Raji (cell line): Measurements from ENCODE around the gene PAPSS2.

Source experiments
- POLR2A ChIP-seq: IDR thresholded peaks from 2 replicates; pipeline ENCODE4 v1.6.1; 2011; ENCODE audit warnings: low read depth, low read length, control low read depth; ENCODE audit not compliant: insufficient read depth

Gene PAPSS2

DNA sequence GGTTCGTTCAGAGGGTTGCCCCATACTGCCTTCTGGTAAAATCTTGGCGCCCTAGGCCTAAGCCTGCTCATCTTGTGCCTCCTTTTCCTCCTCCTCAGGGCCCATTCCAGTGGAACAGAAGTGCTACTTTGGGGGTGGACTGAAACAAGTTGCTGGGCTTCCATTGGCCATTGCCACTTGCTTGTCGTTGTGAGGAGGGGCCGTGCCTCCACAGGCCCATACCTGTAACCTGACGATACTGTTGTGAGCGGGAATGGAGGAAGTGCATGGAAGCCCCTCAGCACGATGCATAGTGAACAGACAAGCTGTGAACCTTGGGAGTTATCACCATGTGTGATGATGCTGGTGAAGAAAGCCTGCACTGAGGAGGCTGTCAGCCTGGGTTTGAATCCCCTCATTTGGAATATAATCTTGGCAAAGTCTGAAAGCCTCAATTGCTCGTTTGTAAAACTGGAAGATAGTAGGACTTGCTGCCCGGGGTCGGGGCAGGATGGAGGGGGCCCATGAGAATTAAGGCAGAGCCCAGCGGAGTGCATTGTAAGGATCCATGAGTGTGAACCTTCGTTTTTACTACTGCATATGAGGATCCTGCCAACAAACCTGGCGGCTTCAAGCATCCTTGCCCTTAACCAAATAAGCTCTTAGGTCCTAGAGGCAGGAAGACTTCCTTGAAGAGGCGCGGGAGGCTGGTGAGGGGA lies 671 bp upstream of the PAPSS2 start:
- no peak for TF ChIP-seq POLR2A

- TF ChIP-seq POLR2A, result no peak
Measured at GRCh38 chr10:87660484-87661133, 931 bp downstream of the PAPSS2 start.

GRCh38 chr10:87661861-87662785 lies 2.4 kb downstream of the PAPSS2 start:
- no peak for TF ChIP-seq POLR2A

DNA sequence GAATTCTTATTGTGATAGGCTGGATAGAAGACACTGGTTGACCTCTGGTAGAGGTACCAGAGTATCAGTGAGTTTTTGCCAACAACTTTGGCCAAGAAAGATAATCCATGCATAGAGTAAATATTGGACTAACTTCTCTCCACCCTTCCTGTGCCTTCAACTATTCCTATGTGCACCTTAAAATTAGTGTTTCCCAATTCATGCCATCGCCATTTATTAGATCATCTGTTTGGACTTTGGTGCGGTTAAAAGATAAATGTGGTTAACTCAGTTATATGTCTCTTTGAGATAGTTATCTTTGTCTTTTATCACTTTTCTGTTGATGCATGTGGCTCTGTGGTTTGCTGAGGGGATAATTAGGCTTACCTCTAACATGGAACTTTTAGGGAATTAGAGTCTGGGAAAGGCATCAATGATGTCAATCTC lies 4.6 kb downstream of the PAPSS2 start:
- no peak for TF ChIP-seq POLR2A

GRCh38 chr10:87667493-87667892 lies 7.8 kb downstream of the PAPSS2 start:
- no peak for TF ChIP-seq POLR2A

DNA sequence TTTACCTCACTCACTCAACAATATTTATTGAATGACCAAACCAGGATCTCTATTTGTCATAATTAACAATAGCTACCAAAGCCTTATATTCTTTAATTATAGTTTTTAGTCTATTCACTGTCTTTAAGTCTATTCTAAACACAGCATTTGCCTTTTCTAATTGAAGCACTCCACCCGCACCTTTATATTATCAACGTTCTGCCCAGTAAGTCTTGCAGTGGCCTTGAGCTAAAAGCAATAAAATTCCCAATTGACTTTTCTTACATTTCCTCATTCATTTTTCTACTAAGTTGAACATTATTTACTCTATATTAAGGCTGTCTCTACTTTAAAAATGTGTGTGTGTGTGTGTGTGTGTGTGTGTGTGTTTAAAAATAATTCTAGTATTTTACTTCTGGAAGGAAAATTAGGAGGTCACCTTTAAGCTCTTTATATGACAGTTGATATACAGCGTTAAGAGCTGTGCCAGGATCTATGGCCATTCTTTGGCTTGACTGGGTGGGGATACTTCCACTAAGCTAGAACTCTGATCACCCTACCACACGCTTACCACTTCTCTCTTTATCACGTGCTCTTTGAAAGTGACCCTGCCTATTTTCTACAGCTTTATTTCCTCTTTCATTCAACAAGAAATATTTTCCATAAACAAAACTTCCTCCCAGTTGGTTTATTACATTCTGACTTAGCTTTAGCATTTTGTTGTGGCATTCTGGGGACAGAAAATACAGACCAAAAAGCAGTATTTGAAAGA lies 8.8 kb downstream of the PAPSS2 start:
- no peak for TF ChIP-seq POLR2A

GRCh38 chr10:87669752-87670151 lies 10.1 kb downstream of the PAPSS2 start:
- TF ChIP-seq POLR2A, result no peak

DNA sequence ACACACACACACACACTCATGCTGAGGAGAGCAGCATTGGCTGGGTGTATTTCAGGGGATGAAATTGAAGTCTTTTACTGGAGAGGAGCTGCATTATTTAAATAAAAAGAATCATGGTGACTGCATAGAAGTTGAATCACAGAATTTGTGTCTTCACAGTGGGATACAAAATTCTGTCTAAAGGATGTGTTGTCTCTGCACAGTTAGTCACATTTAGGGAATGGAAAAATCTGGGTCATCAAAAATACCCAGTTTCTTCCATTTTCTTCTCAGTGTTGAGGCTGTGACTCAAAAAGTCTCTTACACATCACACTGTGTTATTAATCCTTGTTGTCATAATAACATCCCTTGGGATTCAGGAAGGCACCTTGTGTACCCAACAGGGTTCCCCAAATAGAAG lies 10.9 kb downstream of the PAPSS2 start:
- no peak for TF ChIP-seq POLR2A

- TF ChIP-seq POLR2A, result no peak
Measured at GRCh38 chr10:87671139-87671815, 11.6 kb downstream of the PAPSS2 start.

GRCh38 chr10:87672551-87672950 lies 12.9 kb downstream of the PAPSS2 start:
- TF ChIP-seq POLR2A, result no peak

GRCh38 chr10:87674943-87675342 lies 15.3 kb downstream of the PAPSS2 start:
- no peak for TF ChIP-seq POLR2A

- TF ChIP-seq POLR2A, result no peak
Measured at GRCh38 chr10:87675396-87676376, 16.0 kb downstream of the PAPSS2 start.

GRCh38 chr10:87677595-87677994 lies 17.9 kb downstream of the PAPSS2 start:
- no peak for TF ChIP-seq POLR2A
